GM19455 (cell line): ENCODE measurements around the gene CTNNA1.
"Not testable (repeated sequence)": the region's sequence is repeated elsewhere in the genome, so short reads cannot be mapped to it uniquely, and the experiment has no call there.

ENCODE experiments used
- ATAC-seq: cut with Tn5 transposase; IDR thresholded peaks from one replicate; pipeline ENCODE4 v1.9.1; 2021; ENCODE audit not compliant: unreplicated experiment

Gene CTNNA1

DNA sequence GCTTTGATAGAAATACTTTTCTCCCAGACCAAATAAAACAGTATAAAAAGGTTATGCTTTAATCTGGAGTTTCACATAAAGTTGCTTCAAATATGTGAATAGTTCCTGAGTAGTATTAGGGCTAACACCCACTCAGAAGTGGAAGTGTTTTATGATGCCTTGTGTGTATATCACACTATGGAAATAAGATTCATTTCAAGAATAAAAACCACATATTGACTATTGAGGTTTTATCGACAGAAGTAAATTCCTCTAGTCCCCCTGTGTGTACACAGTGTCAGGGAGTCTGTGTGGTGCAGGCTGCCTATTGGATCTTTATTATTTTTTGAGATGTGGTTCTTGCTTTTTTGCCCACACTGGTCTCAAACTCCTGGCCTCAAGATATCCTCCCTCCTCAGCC, 142.7 kb downstream of the CTNNA1 start:
- ATAC-seq, result no peak

DNA sequence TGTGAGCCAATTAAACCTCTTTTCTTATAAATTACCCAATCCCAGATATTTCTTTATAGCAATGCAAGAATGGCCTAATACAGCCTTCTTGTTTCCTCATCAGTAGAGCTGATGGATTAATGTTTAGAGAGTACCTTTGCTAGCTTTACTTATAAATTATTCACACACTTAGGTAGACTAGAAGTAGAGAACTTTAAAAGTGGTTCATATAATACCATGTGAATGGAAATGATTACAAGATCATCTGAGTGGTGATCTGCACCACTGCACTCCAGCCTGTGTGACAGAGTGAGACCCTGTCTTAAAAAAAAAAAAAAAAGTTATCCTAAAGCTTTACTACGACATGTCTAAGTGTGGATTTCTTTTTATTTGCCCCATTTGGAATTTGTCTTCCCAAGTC, 145.1 kb downstream of the CTNNA1 start:
- no peak for ATAC-seq

DNA sequence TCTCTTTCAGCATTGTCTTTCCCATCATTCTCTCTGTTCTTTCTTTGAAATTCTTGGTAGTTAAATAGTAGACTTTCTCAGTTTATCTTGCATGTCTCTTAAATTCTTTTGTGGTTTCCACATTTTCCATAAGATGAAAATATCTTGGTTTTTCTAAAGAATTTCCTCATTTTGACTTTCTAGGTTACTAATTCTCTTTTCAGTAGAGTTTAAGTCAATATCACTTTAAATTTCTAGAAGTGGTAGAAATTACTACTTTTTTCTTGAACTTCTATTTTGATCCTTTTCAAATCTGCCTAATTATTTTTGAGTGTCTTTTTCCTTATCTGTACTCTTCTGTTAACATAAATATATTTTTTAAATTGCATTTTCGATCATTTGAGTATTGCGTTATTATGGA, 145.5 kb downstream of the CTNNA1 start:
- ATAC-seq, result no peak

- no peak for ATAC-seq
These were observed 147.2 kb downstream of the CTNNA1 start for GRCh38 chr5:138900281-138900965.

DNA sequence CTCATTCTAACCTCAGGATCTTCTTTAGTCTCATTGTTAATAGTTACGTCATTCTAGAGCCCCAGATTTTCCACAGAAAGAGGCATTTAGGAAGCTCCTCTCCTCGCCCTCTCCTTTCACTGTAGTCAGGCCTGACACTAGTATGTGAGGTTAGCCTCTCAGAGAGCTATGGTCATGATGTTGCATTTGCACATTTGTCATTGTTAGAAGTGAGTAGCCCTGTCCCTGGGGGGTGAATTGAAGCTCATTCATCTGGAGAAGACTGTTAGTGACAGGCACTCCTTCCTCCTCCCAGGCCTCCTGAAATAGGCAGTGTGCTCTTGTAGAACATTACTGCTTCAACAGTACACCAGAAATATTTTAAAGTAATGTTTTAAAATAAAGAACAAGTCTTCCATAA, 148.5 kb downstream of the CTNNA1 start:
- no peak for ATAC-seq

- ATAC-seq, result no peak
These were observed 150.0 kb downstream of the CTNNA1 start for GRCh38 chr5:138903130-138903775.

DNA sequence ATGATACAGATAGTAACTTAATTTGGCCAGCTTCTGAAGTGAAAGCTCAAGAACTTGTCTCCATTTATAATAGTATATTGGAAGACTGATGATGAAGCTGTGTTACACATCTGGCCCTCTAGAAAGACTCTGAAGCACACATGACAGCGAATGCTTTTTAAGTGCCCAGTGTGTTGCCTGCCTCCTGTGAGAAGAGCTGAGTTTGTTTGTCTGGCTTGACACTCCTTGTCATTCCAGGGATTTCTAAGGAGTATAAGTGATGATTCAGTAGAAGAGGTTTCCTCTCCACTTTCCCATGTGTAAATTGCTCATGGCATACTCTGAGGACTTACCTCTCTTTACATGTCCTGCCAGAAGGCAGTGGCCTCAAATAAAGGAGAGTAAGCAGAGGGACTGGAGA, 152.3 kb downstream of the CTNNA1 start:
- no peak for ATAC-seq

DNA sequence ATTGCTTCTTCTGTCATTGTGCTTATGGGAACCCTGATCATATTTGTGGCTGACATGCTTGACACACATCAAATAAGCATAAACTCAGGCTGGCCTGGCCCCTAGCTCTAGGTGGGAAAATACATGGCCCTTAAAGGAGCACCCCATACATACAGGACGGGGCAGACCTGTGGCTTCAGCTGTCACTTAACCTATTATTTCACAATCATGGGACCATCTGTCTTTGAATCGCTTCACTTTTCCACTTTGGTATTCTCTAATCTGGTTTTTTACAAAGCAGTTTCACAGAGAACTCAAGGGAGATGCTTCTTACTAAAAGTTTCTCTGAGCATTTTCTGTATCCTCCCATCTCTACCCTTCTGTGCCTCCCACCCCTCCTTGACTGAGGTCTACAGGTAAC, 156.5 kb downstream of the CTNNA1 start:
- no peak for ATAC-seq

GRCh38 chr5:138910546-138911185, 157.4 kb downstream of the CTNNA1 start:
- no peak for ATAC-seq

- ATAC-seq, result no peak
These were observed 158.2 kb downstream of the CTNNA1 start for GRCh38 chr5:138911441-138911840.

GRCh38 chr5:138912093-138912492, 158.9 kb downstream of the CTNNA1 start:
- ATAC-seq, result no peak

DNA sequence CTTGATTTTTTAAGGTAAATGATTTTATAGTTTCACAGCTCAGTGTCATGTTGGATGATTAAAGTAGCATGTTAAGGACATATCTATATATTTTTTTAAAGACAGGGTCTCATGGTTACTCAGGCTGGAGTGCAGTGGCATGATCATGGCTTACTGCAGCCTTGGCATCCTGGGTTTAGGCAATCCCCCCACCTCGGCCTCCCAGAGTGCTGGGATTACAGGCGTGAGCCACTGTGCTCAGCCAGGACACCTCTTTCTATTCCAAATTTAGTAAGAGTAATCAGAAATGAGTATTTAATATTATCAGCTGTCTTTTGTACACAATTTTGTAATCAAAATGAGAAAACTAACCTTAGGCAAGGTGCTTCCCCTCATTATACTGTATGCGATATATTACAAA, 160.5 kb downstream of the CTNNA1 start:
- ATAC-seq, result no peak

DNA sequence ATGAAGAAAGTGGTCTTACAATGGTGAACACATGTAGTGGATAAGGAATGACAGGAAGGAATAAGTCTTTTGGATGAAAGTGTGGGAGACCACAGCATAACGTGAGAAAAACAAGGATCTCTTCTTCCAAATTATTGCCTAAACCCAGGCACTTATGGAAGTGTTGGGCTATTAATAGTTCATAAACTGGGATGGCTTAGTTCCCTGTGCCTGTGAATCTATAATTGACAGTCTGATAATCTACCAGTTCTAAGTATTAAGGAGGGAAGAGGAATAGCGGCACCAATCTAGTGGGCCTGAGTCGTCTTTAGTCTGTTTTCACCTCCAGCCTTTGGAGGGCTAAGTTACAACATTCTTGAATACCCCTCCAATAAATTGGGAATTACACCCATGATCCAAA, 161.1 kb downstream of the CTNNA1 start:
- no peak for ATAC-seq

DNA sequence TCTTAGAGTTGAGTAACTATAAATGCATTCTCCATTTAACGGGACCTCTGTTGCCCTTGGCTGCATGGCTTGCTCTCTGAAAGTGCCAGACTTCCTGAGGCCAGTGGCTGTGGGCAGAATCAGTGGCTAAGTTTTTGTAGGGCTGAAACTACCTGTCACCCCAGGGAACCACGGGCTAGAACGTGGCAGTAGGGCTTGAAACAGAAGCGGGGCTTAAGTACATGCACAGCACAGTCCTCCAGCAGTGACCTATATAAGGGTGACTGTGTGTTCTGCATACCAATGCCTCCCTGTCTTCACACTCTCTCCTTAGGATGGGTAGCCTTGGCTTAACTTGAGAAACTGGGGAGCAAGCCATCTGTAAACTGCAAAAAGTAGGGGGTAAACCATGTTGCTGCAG, 165.5 kb downstream of the CTNNA1 start:
- no peak for ATAC-seq

DNA sequence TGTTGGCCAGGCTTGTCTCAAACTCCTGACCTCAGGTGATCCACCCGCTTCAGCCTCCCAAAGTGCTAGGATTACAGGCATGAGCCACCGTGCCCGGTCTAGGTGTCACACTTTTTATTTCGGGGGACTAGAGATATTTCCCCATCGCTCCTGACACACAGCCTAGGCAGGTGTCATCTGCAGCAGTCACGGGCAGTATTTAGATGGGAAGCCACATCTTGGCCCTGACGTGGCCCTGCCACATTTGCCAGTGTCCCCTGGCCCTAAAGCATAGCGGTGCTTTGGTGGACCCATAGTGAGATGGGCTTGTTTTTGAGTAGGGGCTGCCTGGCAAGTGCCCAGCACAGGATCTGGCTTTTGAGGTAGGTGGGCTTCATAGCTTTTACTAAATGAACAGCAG, 167.0 kb downstream of the CTNNA1 start:
- no peak for ATAC-seq

DNA sequence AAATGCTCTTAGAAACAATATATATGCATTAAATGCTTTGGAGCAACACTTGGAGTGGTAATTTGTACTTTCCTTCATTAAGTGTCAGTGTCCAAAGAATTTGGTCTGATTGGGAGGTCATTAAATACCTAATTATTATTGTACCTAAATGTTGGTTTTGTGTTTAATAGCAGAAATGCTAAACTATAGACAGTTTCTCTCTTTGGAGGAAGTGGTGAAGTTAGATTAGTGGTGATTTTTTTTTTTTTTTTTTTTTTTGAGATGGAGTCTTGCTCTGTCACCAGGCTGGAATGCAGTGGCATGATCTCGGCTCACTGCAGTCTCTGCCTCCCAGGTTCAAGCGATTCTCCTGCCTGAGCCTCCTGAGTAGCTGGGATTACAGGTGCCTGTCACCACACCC, 168.1 kb downstream of the CTNNA1 start:
- ATAC-seq, result not testable (repeated sequence)

GRCh38 chr5:138922494-138922893, 169.3 kb downstream of the CTNNA1 start:
- ATAC-seq, result no peak

- no peak for ATAC-seq
These were observed 171.9 kb downstream of the CTNNA1 start for GRCh38 chr5:138925090-138925635.

DNA sequence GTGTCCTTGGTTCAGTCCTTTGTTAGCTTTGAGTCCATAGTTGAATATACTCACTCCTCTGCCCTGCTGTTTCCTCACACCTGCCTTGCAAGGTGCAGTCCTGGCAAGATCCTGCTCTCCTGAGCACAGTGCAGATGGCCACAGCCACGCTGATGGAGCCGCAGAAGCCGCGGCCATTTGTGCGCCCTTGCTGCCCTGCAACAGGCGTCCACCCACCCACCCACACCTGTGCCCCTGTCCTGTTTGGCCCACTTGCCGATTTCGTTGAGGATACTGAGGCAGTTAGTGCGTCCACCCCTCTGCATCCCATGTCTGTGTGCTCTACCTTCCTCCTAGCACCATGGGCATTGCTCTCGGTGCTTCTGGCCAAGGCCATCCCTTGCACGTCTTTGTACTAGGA, 173.0 kb downstream of the CTNNA1 start:
- ATAC-seq, result no peak

DNA sequence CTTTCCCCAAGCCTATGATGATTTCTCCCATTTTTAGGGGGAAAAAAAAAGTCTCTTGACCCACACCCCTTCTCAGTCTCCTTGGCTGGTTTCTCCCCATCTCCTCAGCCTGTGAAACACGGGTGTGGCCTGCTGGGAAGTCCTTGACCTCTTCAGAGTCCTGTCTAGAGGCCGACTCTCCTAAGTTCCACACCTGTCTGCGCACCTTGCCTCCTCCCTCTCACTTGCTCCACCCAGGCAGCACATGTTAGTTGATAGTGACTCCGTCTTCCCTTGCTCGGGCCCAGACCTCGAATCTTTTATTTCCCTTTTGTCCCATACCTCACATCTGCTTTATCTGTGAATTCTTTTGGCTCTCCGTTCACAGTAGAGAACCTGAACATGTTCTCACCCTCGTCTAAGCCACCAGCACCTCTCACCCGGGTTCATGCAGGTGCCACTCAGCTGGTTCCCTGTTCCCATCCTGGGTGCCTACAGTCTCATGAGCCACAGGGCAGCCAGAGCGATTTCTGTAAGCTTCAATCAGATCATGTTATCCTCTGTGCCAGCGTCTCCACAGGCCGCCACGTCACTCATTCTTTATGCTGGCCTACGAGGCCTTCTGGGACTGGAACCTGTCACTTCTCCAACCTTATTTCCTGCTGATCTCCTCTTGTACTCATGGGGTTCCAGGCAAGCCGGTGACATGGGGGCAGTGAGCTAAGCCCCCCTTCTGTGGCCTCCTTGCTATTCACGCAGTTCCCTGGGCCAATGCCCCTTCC, 173.6 kb downstream of the CTNNA1 start:
- no peak for ATAC-seq

DNA sequence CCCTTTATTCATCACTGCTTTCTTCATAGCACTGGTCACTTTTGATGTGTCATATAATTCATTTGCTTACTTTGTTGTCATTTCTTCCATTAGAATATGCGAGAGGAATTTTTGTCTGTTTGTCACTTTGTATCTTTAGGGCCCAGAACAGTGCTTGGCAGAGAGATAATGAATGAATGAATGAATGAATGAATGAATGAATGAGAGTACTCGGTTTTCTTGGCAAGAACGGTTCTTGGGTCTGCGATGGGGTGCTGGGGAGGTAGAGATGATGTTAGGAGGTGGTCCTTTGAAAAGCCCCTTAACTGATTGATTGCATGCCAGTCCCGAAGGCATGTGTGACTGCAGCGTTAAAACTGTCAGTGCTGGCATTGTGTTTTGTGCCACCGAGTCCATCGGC, 174.3 kb downstream of the CTNNA1 start:
- no peak for ATAC-seq
